Heart left ventricle (tissue), 16 donors: Measurements from ENCODE around the gene KLK5. TPM values are rescaled to one million over a fixed set of nuclear protein-coding genes. Genes with fewer than 3 reads are reported as not detected.

ENCODE experiments used
- ATAC-seq, 4 donors: fragments of 200-7000 bp; cut with Tn5 transposase; one replicate each; pipeline ENCODE4 v1.9.1; 2020 to 2022; ENCODE audit warnings: moderate library complexity in 4 of 4, mild to moderate bottlenecking in 3 of 4, moderate number of reproducible peaks in 1 of 4
- DNase-seq, 5 donors: peaks; one replicate each; pipeline ENCODE4 v3.0.0-alpha.2; 2020
- H3K27ac ChIP-seq, 12 donors: fragments of 200-600 bp; sonication (generic) in 4 of 12; one replicate each; pipeline versions ENCODE4 v1.5.0 to v1.8.0; 2016 to 2022; ENCODE audit warnings: mild to moderate bottlenecking in 2 of 12
- H3K27me3 ChIP-seq, 9 donors: fragments of 200-600 bp; sonication (generic) in 2 of 9; one replicate each; pipeline versions ENCODE4 v1.5.1 to v1.8.0; 2016 to 2022; ENCODE audit warnings: mild to moderate bottlenecking in 3 of 9
- H3K36me3 ChIP-seq, 9 donors: fragments of 200-600 bp; sonication (generic) in 2 of 9; one replicate each; pipeline versions ENCODE4 v1.5.0 to v1.8.0; 2018 to 2022; ENCODE audit warnings: mild to moderate bottlenecking in 2 of 9
- H3K4me1 ChIP-seq, 12 donors: fragments of 200-600 bp; sonication (generic) in 4 of 12; one replicate each; pipeline versions ENCODE4 v1.5.0 to v1.8.0; 2016 to 2022; ENCODE audit warnings: mild to moderate bottlenecking in 3 of 12
- H3K4me3 ChIP-seq, 12 donors: fragments of 200-600 bp; sonication (generic) in 4 of 12; one replicate each; pipeline versions ENCODE4 v1.5.0 to v1.8.0; 2017 to 2022; ENCODE audit warnings: mild to moderate bottlenecking in 9 of 12, moderate library complexity in 4 of 12
- H3K9me3 ChIP-seq, 12 donors: fragments of 200-600 bp; sonication (generic) in 4 of 12; one replicate each; pipeline versions ENCODE4 v1.5.0 to v1.8.0; 2016 to 2022; ENCODE audit warnings: mild to moderate bottlenecking in 1 of 12
- CTCF ChIP-seq, 12 donors: fragments of 200-600 bp; sonication (generic) in 4 of 12; IDR thresholded peaks; one replicate each; pipeline versions ENCODE4 v1.5.0 to v1.8.0; 2018 to 2022; ENCODE audit warnings: antibody characterized with exemption in 12 of 12, mild to moderate bottlenecking in 5 of 12
- POLR2A ChIP-seq, 2 donors: fragments of 450-650 bp; IDR thresholded peaks; one replicate each; pipeline ENCODE4 v1.6.1; 2017; ENCODE audit warnings: antibody characterized with exemption in 2 of 2, mild to moderate bottlenecking in 2 of 2, moderate library complexity in 2 of 2
- WGBS, 4 donors: extraction: QIAGEN DNeasy Blood & Tissue Kit in 2 of 4; methylation state at CpG; one replicate each; pipeline versions ENCODE4 v1.1.5 to v1.1.7; 2013 to 2018; 5-methylcytosine and 5-hydroxymethylcytosine counted together
- intact Hi-C, 10 donors: fragments of 100-400 bp; cut with DNase I; formaldehyde crosslinking; loops; one replicate each; pipeline versions ENCODE4 v1.11.1 to v1.14.2; 2022
- polyA plus RNA-seq, 2 donors: library from polyadenylated mRNA; stranded (reverse); fragments of 200-250 nt; gene quantifications; one replicate each; pipeline ENCODE4 v1.2.3, GENCODE V29; 2013
- total RNA-seq, 9 donors: library from RNA; depleted of rRNA in 2 of 9; stranded (reverse); fragments of >200 nt in 2 of 9; fragmentation: NEBNext Ultra II Directional in 3 of 9; extraction: Animal tissue kit (Norgen Biotek cat#: 25700) in 3 of 9; gene quantifications; one replicate each; pipeline versions ENCODE4 v1.1.0 to v1.2.4, GENCODE V29; 2016 to 2023
- donor health status: ischemic (EF 13 %, LVEDD 7.1; RV severe dilation, severe dysfunction).
- donor health status: healthy with polysubstance abuse.
- donor health status: DM: no; HTN: yes; CAD: no.
- donor health status: DM: no; HTN: no; CAD: no.
- donor health status: ischemic (EF 25% LVEDD 6.9; RV normal size, moderate dysfunction).
- donor health status: ischemic (EF 25% LVEDD 5.7; RV mildly dilated, moderate dysfunction).
- donor health status: healthy.
- donor health status: DM: yes; HTN: yes; CAD: no.
- donor health status: ischemic (EF 35%, LVEDD 5.7; RV mildly dilated, moderate dysfunction).
- donor health status: nonischemic (EF 11% LVEDD 7.7; RV severe dilation, severe dysfunction).
- donor health status: DM: yes; HTN: yes; CAD: no.
- donor health status: PGD.
- donor health status: ischemic (EF 29% LVEDD 5.4; RV normal size, mild dysfunction).
- donor health status: nonischemic (EF 23%, LVEDD 6.1; RV moderate dilation, normal function).

The KLK5 gene
- total and polyA plus RNA-seq, 11 donors = 5.4 TPM; not detected in 10

- DNase-seq = no peak
- no peaks in the 10 kb centered on the region for H3K36me3 ChIP-seq
- 16 to 44% (median 26%) methylated on average over 5 to 7 of the region's 7 CpGs for WGBS, 4 donors
- no peak overlapping the region for H3K27ac ChIP-seq
- no peak overlapping the region for H3K4me3 ChIP-seq
- TF ChIP-seq POLR2A (IDR thresholded peaks at IDR 0.05) (no peak), CTCF (IDR thresholded peaks at IDR 0.05) (no peak)
- H3K27me3 ChIP-seq = peaks cover 0 to 45% (median 9%) of the 10 kb centered on the region in 9 donors
- H3K9me3 ChIP-seq = no peaks in the 10 kb centered on the region
- intact Hi-C loops = no loop called here
- no peaks in the 10 kb centered on the region for H3K4me1 ChIP-seq
- no peak for ATAC-seq
Measured at GRCh38 chr19:50968716-50969412, 16.0 kb upstream of the KLK5 start.

GRCh38 chr19:50967929-50968715 is 15.3 kb upstream of the KLK5 start:
- Histone ChIP-seq H3K9me3 (no peaks in the 10 kb centered on the region), H3K27ac (no peak overlapping the region), H3K36me3 (no peaks in the 10 kb centered on the region), H3K4me1 (no peaks in the 10 kb centered on the region), H3K27me3 (peaks cover 0 to 51% (median 9%) of the 10 kb centered on the region in 9 donors), H3K4me3 (no peak overlapping the region)
- TF ChIP-seq CTCF (IDR thresholded peaks at IDR 0.05) (no peak), POLR2A (IDR thresholded peaks at IDR 0.05) (no peak)
- 25 to 37% (median 33%) methylated on average over 20 of the region's 20 CpGs for WGBS, 4 donors
- intact Hi-C loops = no loop called here
- no peak for DNase-seq
- no peak for ATAC-seq

DNA sequence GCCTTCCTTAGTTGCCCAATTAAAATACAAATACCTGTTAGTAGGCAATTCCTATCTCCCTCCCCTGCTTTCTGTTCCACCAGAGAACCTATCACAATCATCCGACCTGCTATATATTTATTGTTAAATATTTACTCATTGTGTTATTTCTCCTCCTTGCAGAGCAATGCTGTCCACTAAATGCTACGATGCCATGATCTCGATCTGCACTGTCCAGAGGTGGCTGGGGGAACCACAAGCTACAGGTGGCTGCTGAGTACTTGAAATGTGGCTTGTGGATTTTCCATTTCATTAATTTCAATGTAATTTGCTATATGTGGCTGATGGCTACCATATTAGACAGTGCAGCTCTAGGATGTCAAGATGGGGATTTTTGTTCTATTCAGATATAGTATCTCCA is 11.4 kb upstream of the KLK5 start:
- Histone ChIP-seq H3K36me3 (no peaks in the 10 kb centered on the region), H3K4me3 (no peak overlapping the region), H3K27me3 (peaks cover 0 to 39% (median 4%) of the 10 kb centered on the region in 9 donors), H3K4me1 (no peaks in the 10 kb centered on the region), H3K27ac (no peak overlapping the region), H3K9me3 (no peaks in the 10 kb centered on the region)
- TF ChIP-seq POLR2A (IDR thresholded peaks at IDR 0.05) (no peak), CTCF (IDR thresholded peaks at IDR 0.05) (no peak)
- 83 to 94% (median 89%) methylated on average over 3 of the region's 3 CpGs for whole genome bisulfite sequencing, 4 donors
- intact Hi-C loops = no loop called here
- ATAC-seq (no peak), DNase-seq (no peak)

- no peaks in the 10 kb centered on the region for H3K36me3 ChIP-seq
- WGBS, 4 donors = 58 to 85% (median 83%) methylated on average over 4 to 6 of the region's 6 CpGs
- no peak overlapping the region for H3K4me3 ChIP-seq
- no peak for DNase-seq
- H3K4me1 ChIP-seq = no peaks in the 10 kb centered on the region
- TF ChIP-seq CTCF (IDR thresholded peaks at IDR 0.05) (no peak), POLR2A (IDR thresholded peaks at IDR 0.05) (no peak)
- no peak overlapping the region for H3K27ac ChIP-seq
- intact Hi-C loops = no loop called here
- peaks cover 0 to 32% (median 2%) of the 10 kb centered on the region in 9 donors for H3K27me3 ChIP-seq
- ATAC-seq = no peak
- H3K9me3 ChIP-seq = no peaks in the 10 kb centered on the region
Measured at GRCh38 chr19:50963381-50963780, 10.5 kb upstream of the KLK5 start.
